GM10248 (cell line): ENCODE results near the gene TBC1D5.
"Not testable (repeated sequence)": the region's sequence is repeated elsewhere in the genome, so short reads cannot be mapped to it uniquely, and the experiment has no call there.

Experiments used
- CTCF ChIA-PET: fragments of 300-600 bp; sonication (Branson Sonifier 250); formaldehyde crosslinking; extraction: SDS; loops from one replicate; lab custom pipeline; 2021; ENCODE audit warnings: antibody characterized with exemption; lab: Yijun Ruan, JAX
- POLR2A ChIA-PET: fragments of 350-650 bp; sonication (Branson Sonifier 250); formaldehyde crosslinking; extraction: SDS; loops from one replicate; lab custom pipeline; 2020; ENCODE audit warnings: antibody characterized with exemption; lab: Yijun Ruan, JAX
- DNase-seq: peaks from one replicate; pipeline ENCODE4 v3.0.0; 2012; ENCODE audit errors: extremely low spot score
- TF ChIP-seq, protein P1 (sequence below): IDR thresholded peaks from 2 replicates; pipeline ENCODE4 v1.5.1; 2012; ENCODE audit warnings: mild to moderate bottlenecking, low read depth; ENCODE audit errors: extremely low read depth, missing control alignments, control extremely low read depth

TBC1D5 gene

DNA sequence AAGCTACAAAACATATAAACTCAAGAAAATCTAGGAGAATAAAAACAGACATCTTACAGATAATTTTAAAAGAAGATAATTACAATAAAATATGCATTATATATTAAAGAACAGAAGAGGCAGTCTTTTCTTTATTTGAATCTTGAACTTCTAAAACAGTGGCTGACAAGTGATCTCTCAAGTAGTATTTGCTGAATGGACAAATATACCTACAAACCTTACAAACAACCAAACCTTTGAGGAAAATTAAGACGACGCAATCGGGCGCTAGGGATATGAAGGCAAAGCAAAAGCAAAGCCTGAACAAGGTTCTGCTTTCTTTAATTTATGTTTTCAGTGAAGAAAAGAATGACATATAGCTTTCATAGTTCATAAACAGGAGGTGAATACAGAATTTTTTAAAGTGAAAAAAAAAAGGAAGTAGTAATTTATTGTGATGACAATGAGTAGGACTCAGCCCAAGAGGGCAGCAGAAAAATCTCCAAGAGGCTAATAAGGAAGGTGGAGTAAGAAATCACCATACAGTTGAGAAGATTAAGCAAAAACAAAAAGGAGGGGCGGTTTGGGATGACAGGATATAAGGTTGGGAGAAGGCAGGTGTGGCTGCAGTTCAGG is 347.8 kb downstream of the TBC1D5 start:
- CTCF ChIA-PET, result no interaction called here
- POLR2A ChIA-PET, result no interaction called here
- DNase-seq, result no peak
- TF ChIP-seq, protein P1, sequence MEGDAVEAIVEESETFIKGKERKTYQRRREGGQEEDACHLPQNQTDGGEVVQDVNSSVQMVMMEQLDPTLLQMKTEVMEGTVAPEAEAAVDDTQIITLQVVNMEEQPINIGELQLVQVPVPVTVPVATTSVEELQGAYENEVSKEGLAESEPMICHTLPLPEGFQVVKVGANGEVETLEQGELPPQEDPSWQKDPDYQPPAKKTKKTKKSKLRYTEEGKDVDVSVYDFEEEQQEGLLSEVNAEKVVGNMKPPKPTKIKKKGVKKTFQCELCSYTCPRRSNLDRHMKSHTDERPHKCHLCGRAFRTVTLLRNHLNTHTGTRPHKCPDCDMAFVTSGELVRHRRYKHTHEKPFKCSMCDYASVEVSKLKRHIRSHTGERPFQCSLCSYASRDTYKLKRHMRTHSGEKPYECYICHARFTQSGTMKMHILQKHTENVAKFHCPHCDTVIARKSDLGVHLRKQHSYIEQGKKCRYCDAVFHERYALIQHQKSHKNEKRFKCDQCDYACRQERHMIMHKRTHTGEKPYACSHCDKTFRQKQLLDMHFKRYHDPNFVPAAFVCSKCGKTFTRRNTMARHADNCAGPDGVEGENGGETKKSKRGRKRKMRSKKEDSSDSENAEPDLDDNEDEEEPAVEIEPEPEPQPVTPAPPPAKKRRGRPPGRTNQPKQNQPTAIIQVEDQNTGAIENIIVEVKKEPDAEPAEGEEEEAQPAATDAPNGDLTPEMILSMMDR, result no peak

DNA sequence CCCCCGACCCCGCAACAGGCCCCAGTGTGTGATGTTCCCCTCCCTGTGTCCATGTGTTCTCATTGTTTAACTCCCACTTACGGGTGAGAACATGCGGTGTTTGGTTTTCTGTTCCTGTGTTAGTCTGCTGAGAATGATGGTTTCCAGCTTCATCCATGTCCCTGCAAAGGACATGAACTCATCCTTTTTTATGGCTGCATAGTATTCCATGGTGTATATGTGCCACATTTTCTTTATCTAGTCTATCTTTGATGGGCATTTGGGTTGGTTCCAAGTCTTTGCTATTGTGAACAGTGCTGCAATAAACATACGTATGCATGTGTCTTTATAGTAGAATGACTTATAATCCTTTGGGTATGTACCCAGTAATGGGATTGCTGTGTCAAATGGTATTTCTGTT is 349.9 kb downstream of the TBC1D5 start:
- POLR2A ChIA-PET, DNase-seq, CTCF ChIA-PET: not testable (repeated sequence)

DNA sequence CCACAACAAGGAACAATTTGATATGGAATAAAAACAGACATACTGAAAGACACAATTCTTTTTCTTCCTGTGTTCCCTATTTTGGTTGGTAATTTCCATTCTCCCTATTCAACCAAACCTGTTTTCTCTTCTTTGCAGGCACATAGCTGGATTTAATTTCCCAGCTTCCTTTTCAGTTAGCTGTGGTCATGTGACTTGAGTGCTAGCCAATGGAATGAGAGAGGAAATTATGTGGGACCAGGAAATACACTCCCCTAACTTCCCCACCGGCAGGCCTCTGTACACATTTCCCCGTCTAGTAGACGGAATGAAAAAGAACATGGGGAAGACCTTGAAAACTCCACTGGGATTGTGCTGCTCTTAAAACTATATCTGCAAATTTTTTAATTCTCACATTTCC is 351.6 kb downstream of the TBC1D5 start:
- ChIA-PET POLR2A (no interaction called here), CTCF (interaction anchor here (1.1 kb wide), 1 partner anchor 47 kb away, joined by 4 read pairs; no protein-coding TSS in a partner anchor)
- no peak for DNase-seq
- TF ChIP-seq, protein P1, result no peak

DNA sequence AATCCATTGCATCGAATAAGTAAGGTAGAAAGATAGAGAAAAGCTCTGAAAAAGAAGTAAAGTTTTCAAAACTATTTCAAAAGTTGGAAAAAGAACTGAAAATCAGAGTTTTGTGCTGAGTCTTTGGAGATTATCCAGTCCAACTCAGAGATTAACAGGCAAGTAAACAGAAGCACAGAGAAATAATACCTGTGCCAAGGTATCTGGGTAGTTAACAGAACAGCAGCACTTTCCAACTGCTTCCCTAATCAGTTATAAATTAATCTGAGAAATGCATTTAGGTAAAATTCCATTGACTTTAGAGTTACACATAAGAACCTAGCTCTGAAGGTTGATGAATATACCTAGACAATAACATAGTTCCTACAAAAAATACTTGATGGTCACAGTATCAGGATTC is 355.3 kb downstream of the TBC1D5 start:
- CTCF ChIA-PET, result interaction anchor here (1.3 kb wide), 1 partner anchor 11 kb away, joined by 3 read pairs; no protein-coding TSS in a partner anchor
- POLR2A ChIA-PET, result no interaction called here
- TF ChIP-seq, protein P1, result no peak
- DNase-seq, result no peak

DNA sequence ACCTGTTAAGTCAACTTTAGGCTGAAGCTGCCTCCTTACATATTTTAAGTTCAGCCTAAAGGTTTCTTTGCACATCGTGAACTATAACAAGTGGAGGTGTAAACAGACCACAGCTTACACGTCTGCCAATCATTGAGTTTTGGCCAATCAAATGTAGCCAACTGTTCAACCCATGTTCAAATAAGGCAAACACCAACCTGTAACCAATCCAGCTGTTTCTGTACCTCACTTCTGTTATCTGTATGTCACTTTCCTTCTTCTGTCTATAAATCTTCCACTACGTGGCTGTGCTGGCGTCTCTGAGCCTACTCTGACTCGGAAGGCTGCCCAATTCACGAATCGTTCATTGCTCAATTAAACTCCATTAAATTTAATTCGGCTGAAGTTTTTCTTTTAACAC is 356.0 kb downstream of the TBC1D5 start:
- POLR2A ChIA-PET, result no interaction called here
- DNase-seq, result no peak
- CTCF ChIA-PET, result no interaction called here
- TF ChIP-seq, protein P1, result no peak

DNA sequence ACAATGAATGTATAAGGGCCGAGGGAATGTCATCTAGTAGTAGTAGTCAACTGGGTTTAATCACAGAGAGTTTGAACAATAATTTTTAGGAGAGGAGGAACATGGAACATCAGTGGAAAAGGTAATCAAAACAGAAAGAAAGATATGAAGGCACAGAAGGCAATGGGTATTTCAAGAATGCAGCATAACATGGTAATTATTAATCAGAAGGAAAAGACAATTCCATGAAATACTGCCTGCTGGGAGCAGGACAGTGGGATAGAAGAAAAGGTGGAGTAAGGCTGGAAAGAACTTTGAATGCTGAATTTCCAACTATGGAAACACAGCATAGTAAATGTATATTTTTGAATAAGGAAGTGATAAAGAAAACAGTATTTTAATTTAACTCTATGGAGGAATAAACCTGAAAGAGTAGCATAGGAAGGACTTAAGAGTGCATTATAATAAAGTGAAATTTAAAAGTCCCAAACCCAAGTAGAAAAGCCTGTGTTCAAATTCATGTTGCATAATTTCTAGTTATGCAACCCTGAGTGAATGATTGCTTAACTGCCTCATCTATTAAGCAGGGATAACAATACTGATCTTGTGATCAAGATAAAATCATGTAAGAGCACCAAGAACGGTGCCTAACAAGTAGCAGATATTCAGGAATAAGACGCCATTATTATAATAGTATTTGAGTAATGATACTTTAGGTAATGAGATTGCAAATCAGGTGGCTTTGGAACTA is 357.7 kb downstream of the TBC1D5 start:
- no peak for DNase-seq
- ChIA-PET CTCF (no interaction called here), POLR2A (no interaction called here)
- TF ChIP-seq, protein P1, result no peak

DNA sequence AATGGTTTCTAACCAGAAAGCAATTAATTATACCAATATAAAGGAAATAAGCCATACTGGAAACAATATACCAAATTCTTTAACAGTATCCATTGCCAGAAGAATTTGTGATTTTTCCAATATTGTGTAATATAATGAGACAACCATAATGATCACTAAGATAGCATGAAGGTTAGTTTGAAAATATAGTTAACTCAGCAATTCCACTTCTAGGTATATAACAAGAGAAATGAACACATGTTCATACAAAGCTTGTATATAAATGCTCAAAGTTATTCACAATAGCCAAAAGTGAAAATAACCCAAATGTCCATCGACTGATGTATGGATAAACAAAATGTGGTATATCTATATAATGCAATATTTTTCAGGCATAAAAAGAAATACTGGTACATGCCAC is 369.1 kb downstream of the TBC1D5 start:
- POLR2A ChIA-PET, result no interaction called here
- CTCF ChIA-PET, result no interaction called here
- TF ChIP-seq, protein P1, result no peak
- no peak for DNase-seq
